ENCODE measurements around the gene GLDN.

GRCh38 chr15:51346136-51346535 lies 4.7 kb downstream of the GLDN start:
- no peak for TF ChIP-seq TAF1 (IDR thresholded peaks at IDR 0.05; ENCODE audit: borderline replicate concordance, low read depth, low read length)
- TF ChIP-seq POLR2A (IDR thresholded peaks at IDR 0.05; ENCODE audit: low read depth, low read length) = no peak
